ENCODE data around the gene SSB.
"Not testable (repeated sequence)": the region's sequence is repeated elsewhere in the genome, so short reads cannot be mapped to it uniquely, and the experiment has no call there.

The SSB gene

DNA sequence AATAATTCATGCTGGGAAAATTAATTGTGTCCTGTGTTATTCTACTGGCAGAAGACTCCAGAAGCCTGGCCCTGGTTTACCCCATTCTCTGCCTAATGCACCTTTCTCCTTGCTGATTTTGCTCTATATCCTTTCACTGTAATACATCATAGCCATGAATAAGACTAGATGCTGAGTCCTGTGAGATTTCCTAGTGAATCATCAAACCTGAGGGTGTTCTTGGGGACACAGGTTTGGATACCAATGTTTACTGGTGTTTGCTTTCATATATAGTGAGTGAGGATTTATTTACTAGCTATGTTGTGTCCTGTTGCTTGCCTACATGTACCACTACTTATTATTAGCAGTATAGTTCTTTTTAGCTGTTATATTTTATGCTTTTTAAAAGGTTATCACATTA, 19.6 kb downstream of the SSB start:
- no peak overlapping the region for H3K27ac ChIP-seq
- TF ChIP-seq, protein P1, sequence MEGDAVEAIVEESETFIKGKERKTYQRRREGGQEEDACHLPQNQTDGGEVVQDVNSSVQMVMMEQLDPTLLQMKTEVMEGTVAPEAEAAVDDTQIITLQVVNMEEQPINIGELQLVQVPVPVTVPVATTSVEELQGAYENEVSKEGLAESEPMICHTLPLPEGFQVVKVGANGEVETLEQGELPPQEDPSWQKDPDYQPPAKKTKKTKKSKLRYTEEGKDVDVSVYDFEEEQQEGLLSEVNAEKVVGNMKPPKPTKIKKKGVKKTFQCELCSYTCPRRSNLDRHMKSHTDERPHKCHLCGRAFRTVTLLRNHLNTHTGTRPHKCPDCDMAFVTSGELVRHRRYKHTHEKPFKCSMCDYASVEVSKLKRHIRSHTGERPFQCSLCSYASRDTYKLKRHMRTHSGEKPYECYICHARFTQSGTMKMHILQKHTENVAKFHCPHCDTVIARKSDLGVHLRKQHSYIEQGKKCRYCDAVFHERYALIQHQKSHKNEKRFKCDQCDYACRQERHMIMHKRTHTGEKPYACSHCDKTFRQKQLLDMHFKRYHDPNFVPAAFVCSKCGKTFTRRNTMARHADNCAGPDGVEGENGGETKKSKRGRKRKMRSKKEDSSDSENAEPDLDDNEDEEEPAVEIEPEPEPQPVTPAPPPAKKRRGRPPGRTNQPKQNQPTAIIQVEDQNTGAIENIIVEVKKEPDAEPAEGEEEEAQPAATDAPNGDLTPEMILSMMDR (conservative IDR thresholded peaks at IDR 0.05; ENCODE audit: low read depth): no peak
- ChIA-PET CTCF (no interaction called here), POLR2A (ENCODE audit: low non-redundant PET) (no interaction called here)
- DNase-seq (ENCODE audit: low spot score): no peak

DNA sequence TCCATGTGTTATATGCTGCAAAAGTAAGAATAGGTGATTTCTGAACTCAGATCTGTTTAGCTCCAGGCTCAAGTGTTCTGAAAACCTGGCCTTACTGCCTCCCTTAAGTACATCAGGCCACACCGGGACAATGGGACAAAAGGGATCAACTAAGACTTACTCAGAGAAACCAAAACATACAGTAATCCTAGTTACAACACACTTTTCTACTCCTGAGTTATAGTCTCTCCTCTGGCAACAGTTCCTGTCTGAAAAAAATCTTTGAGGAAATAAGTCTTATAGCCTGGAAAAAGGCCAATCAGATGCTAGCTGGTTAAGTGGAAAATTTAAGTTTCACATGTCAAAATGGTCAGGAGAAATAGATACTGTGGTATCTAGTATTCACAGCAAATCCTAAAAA, 20.4 kb downstream of the SSB start:
- TF ChIP-seq, protein P1 (conservative IDR thresholded peaks at IDR 0.05; ENCODE audit: low read depth): no peak
- H3K27ac ChIP-seq: no peak overlapping the region
- ChIA-PET CTCF (no interaction called here), POLR2A (ENCODE audit: low non-redundant PET) (no interaction called here)
- DNase-seq (ENCODE audit: low spot score): no peak

DNA sequence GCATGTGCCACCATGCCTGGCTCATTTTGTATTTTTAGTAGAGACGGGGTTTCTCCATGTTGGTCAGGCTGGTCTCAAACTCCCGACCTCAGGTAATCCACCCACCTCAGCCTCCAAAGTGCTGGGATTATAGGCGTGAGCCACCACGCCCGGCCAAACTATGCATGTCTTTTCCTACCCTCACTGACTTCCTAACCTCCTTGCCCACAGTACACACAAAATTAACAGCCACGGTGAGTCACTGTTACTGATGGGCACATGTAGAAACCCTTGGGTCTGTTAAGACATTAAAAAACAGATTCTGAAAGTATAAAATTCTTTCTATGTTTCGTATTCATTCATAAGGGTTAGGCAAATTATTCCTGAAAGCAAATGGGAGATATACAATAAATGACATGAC, 21.4 kb downstream of the SSB start:
- DNase-seq (ENCODE audit: low spot score): peak; percentile 70
- POLR2A ChIA-PET (ENCODE audit: low non-redundant PET); CTCF ChIA-PET: not testable (repeated sequence)
- peak overlapping the region; percentile 72 for H3K27ac ChIP-seq

GRCh38 chr2:169822036-169822435, 23.4 kb downstream of the SSB start:
- DNase-seq (ENCODE audit: low spot score): no peak
- ChIA-PET POLR2A (ENCODE audit: low non-redundant PET) (no interaction called here), CTCF (interaction anchor here (1.6 kb wide), 1 partner anchor 23 kb away, joined by 3 read pairs; no protein-coding TSS in a partner anchor)

DNA sequence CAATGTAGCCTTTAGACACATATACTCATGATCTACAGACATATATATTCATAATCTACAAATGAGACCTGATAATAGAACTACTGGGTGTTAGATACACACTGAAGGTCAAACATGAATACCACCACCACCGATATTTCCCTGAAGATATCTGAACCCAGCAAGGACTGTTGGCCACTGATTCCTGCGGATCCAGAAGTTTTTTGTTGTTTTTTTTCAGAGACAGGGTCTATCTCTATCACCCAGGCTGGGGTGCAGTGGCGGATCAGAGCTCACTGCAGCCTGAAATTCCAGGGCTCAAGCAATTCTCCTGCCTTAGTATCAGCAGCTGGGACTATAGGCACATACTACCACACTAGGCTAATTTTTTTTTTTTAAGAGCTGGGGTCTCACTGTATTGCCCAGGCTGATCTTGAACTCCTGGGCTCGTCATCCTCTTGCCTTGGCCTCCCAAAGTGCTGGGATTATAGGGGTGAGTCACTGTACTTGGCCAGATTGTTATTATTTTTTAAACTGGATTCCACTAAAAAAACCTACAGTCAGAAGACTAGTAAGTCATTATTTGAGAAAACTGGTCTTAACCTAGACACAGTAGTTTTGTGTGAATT, 24.2 kb downstream of the SSB start:
- no peak overlapping the region for H3K27ac ChIP-seq
- POLR2A ChIA-PET (ENCODE audit: low non-redundant PET): no interaction called here
- DNase-seq (ENCODE audit: low spot score): no peak
- TF ChIP-seq, protein P1 (conservative IDR thresholded peaks at IDR 0.05; ENCODE audit: low read depth): no peak
- CTCF ChIA-PET: interaction anchor here (0.9 to 1.6 kb wide), 2 partner anchors 23 to 106 kb away, joined by 3 to 5 read pairs; no protein-coding TSS in a partner anchor

More at GRCh38 chr2:169822036-169822435, 23.4 kb downstream of the SSB start:
- TF ChIP-seq, protein P1 (conservative IDR thresholded peaks at IDR 0.05; ENCODE audit: low read depth): no peak
- H3K27ac ChIP-seq: no peak overlapping the region

GRCh38 chr2:169823996-169824372, 25.3 kb downstream of the SSB start:
- TF ChIP-seq, protein P1 (conservative IDR thresholded peaks at IDR 0.05; ENCODE audit: low read depth): no peak
- CTCF ChIA-PET: interaction anchor here (0.6 to 1.4 kb wide), 3 partner anchors 11 to 346 kb away, joined by 3 to 4 read pairs (median 3); no protein-coding TSS in a partner anchor
- H3K27ac ChIP-seq: peak overlapping the region; percentile 89
- POLR2A ChIA-PET (ENCODE audit: low non-redundant PET): no interaction called here
- DNase-seq (ENCODE audit: low spot score): no peak
